GM12872 (cell line): ENCODE results near the gene ST13.

Experiments
- TF ChIP-seq, protein P1 (sequence below): IDR thresholded peaks from 3 replicates; pipeline ENCODE4 v1.5.1; 2011; ENCODE audit warnings: low read depth, mild to moderate bottlenecking, low read length, moderate library complexity; ENCODE audit not compliant: insufficient read depth

ST13 gene

DNA sequence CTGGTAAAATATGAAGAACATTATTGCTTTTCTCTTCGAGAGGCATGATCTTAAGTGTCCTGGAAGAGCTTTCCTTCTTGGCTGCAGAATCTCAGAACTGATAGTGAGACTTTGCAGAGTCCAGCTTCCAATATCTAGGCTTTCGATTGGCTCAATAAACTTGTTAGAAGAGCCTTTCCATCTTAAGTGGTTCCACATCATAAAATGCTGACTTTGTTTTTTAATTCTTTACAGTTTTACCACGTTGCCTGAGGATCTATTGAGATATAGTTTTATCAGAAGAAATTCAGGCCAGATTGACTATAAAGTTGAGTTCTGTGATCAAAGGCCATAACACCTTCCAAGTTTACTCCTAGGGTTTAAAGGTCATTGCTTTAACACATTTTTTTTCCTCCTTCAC lies 21.0 kb upstream of the ST13 start:
- TF ChIP-seq, protein P1, sequence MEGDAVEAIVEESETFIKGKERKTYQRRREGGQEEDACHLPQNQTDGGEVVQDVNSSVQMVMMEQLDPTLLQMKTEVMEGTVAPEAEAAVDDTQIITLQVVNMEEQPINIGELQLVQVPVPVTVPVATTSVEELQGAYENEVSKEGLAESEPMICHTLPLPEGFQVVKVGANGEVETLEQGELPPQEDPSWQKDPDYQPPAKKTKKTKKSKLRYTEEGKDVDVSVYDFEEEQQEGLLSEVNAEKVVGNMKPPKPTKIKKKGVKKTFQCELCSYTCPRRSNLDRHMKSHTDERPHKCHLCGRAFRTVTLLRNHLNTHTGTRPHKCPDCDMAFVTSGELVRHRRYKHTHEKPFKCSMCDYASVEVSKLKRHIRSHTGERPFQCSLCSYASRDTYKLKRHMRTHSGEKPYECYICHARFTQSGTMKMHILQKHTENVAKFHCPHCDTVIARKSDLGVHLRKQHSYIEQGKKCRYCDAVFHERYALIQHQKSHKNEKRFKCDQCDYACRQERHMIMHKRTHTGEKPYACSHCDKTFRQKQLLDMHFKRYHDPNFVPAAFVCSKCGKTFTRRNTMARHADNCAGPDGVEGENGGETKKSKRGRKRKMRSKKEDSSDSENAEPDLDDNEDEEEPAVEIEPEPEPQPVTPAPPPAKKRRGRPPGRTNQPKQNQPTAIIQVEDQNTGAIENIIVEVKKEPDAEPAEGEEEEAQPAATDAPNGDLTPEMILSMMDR = no peak

DNA sequence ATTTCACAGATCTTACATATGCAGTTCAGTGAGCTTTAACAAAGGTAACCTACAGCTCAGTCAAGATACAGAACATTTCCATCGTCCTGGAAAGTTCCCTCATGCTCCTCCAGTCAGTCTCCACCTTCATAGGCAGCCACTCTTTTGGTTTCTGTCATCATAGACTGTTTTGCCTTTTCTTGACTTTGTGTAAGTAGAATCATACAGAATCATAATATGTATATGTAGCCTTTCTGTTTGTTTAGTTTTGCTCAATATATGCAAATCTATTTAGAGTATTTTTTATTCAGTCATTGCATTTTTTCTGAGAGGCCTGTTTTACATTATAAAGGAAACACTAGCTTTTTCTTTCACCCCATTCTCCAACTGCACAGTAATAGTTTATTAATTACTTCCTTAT lies 20.5 kb upstream of the ST13 start:
- TF ChIP-seq, protein P1 = no peak

DNA sequence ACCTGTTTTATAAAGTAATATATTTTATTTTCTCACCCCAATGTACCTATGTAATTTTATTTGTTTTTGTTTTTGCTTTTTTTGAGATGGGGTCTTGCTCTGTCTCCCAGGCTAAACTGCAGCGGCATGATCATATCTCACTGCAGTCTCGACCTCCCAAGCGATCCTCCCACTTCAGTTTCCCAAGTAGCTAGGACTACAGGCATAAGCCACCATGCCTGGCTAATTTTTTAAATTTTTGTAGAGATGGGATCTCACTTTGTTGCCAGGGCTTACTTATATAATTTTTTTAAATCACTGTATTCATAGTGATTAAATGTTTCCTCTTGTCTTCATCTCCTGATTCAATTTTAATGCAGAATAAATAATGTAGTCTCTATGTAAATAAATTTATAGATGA lies 18.7 kb upstream of the ST13 start:
- TF ChIP-seq, protein P1 = no peak

DNA sequence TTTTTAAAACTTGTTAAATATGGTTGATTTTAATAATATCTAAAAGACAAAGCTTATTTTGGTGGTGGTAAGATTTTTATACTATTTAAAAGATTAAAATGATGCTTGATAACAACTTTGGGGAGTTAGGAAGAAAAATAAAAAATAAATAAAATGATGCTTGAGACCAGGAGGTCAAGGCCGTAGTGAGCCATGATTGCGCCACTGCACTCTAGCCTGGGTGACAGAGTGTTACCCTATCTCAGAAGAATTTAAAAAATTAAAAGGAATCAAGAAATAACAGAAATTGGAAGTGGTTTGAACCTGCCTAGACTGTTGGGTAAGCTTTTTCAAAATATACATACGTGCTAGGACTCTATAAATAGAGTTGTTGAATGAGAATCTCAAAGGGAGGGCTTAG lies 17.6 kb upstream of the ST13 start:
- TF ChIP-seq, protein P1 = no peak

DNA sequence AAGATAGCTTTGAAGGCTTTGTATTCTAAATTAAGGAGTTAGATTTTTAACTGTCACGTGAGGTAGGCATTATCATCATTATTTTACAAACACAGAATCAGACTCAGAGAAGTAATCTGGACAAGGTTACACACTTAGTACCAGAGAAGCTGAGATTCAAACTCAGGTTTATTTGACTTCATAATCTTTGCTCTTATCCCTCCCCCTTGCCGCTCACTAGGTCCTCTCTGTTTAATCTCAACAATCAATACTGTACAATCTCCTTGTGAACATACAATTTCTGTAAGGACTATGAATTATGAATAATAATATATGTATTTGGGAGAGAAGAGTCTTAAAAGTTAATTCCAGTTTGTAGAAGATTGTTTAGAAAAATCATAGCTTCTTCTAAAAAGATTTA lies 10.7 kb upstream of the ST13 start:
- TF ChIP-seq, protein P1 = no peak

DNA sequence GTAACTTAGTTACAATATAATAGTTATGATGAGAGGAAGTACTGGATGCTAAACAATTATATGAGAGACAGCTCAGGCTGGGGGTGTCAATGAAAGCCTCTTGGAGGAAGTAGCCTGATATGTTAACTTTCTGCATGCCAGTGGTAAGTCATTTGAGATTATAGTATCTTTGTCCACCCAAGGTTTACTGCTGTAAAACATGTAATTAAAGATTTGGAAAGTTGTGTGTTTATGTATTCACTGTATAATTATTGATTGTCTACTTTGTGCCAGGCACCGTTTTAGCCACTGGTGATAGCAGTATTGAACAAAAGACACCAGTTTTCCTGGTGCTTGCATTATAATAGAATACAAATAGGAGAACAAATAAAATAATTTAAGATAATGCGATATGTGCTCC lies 6.1 kb upstream of the ST13 start:
- TF ChIP-seq, protein P1 = no peak

DNA sequence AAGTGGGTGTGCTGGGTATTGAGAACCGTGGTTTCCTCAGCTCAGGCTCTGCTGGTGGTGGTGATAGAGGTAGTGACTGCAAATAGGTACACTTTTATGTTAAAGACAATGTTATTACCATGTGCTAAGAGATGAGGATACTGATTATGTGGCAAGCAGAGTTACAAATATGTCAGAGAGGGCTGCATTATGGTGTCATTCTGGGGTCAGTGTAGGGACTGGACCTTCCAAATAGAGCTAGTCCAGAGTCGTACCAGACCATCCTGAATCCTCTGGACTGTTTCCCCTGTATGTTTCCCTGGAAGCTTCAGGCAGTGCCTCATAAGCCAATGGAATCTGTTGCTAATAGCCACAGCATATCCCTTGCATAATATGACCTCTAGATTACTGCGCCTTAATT lies 5.6 kb upstream of the ST13 start, which contains the start of gene DNAJB7:
Gene DNAJB7 (minus strand): TSS at position 101 of the 400 bp plus-strand sequence. CDS start 119 bp downstream, outside the sequence.
- TF ChIP-seq, protein P1 = no peak
